Limb (tissue), 2 donors: ENCODE results near the gene ATP8B2.

ENCODE experiments used
- DNase-seq, 2 donors: peaks; one replicate each; pipeline ENCODE4 v3.0.0-alpha.2; 2016; ENCODE audit errors: extremely low spot score in 2 of 2

ATP8B2 gene

DNA sequence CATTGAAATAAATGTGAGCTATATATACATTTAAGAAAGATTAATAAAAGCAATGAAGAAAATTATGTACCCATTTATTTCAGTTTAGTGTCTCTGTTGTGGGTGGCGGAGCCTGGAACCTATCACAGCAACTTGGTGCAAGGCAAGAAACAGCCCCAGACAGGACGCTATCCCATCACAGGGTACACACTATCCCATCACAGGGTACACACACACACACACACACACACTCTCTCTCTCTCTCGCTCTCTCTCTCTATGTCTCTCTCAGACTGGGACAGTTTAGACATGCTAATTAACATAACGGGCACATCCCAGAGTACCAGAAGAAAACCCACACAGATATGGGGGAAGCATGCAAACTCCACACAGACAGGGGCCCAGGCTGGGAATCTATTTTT is 73.4 kb downstream of the ATP8B2 start:
- no peak for DNase-seq

DNA sequence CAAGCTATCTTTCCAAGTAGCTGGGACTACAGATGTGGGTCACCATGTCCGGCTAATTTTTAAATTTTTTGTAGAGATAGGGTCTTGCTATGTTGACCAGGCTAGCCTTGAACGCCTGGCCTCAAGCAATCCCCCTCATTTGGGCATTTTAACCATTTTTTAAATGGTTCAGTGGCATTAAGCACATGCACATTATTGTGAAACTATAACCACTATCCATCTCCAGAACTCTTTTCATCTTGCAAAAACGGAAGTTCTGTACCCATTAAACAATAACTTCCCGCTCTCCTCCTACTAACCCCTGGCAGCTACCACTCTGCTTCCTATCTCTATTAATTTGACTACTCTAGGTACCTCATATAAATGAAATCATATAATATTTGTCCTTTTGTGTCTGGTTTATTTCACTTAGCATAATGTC is 75.1 kb downstream of the ATP8B2 start:
- DNase-seq = no peak
